ENCODE measurements around the gene OSBP2. TPM values are rescaled to one million over a fixed set of nuclear protein-coding genes. Genes with fewer than 3 reads are reported as not detected.

OSBP2 gene
- total RNA-seq, 1 donor, result 11.1 TPM

DNA sequence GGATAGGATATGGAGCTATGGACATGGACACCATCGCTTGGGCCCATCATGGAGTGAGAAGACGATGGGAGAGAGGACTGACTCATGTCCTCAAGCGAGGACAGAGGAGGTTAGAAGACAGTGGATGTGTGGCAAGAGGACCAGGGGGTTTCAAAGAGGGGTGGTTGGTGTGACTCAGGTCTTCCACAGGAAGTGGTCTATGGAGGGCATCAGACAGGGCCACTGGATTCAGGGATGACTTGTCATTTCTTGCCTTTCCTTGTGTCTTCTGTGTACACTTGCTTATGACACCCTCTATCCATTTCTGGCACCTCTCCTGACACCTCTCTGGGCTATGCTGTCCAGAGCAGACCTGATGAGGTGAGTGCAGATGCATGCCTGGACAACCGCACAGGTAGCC is 115.4 kb downstream of the OSBP2 start:
- H3K4me3 ChIP-seq (ENCODE audit: low read depth, low read length), result no peak overlapping the region
- DNase-seq (ENCODE audit: low read depth), result no peak
- TF ChIP-seq, protein P1, sequence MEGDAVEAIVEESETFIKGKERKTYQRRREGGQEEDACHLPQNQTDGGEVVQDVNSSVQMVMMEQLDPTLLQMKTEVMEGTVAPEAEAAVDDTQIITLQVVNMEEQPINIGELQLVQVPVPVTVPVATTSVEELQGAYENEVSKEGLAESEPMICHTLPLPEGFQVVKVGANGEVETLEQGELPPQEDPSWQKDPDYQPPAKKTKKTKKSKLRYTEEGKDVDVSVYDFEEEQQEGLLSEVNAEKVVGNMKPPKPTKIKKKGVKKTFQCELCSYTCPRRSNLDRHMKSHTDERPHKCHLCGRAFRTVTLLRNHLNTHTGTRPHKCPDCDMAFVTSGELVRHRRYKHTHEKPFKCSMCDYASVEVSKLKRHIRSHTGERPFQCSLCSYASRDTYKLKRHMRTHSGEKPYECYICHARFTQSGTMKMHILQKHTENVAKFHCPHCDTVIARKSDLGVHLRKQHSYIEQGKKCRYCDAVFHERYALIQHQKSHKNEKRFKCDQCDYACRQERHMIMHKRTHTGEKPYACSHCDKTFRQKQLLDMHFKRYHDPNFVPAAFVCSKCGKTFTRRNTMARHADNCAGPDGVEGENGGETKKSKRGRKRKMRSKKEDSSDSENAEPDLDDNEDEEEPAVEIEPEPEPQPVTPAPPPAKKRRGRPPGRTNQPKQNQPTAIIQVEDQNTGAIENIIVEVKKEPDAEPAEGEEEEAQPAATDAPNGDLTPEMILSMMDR (IDR thresholded peaks at IDR 0.05; ENCODE audit: insufficient read depth, low read length), result no peak

- TF ChIP-seq, protein P1 (IDR thresholded peaks at IDR 0.05; ENCODE audit: insufficient read depth, low read length), result no peak
- DNase-seq (ENCODE audit: low read depth), result no peak
- no peak overlapping the region for H3K4me3 ChIP-seq (ENCODE audit: low read depth, low read length)
These were observed 119.3 kb downstream of the OSBP2 start for GRCh38 chr22:30813936-30814335.

- no peak for DNase-seq (ENCODE audit: low read depth)
- H3K4me3 ChIP-seq (ENCODE audit: low read depth, low read length), result no peak overlapping the region
- TF ChIP-seq, protein P1 (IDR thresholded peaks at IDR 0.05; ENCODE audit: insufficient read depth, low read length), result no peak
These were observed 121.7 kb downstream of the OSBP2 start for GRCh38 chr22:30816413-30816812.

DNA sequence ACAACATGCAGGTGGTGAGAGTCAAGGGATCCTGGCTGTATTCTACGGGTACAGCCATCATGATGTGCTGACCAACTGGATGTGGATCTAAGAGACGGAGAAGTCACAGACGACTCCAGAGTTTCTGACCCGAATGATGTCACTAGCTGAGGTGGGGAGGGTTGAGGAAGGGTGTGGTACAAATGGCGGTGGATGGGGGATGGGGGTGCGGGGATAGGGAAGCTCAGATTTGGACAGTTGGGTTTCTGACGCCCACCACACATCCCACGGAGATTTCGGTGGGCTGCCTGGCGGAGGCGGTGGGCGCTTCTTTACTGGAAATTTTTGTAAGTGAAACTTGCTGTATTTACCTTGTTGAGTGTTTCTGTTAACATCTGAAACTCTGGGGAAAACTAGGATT is 126.7 kb downstream of the OSBP2 start:
- DNase-seq (ENCODE audit: low read depth), result no peak
- H3K4me3 ChIP-seq (ENCODE audit: low read depth, low read length), result no peak overlapping the region
- TF ChIP-seq, protein P1 (IDR thresholded peaks at IDR 0.05; ENCODE audit: insufficient read depth, low read length), result no peak

DNA sequence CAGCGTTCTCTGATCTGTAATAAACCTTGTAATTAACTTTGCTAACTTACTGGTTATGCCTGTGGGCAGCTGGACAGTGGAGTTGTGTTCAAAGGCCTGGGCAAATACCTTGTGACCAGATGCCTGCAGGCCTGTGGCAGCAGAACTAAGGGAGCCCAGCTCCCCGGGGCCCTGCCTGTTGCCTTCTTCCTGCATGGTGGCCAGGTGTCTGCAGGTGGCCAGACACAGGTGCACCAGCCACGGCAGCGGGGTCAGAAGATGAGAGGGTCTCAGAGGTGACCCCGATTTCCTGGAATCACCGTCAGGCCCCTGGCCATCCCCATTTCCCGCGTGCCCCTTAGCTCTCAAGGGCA is 127.2 kb downstream of the OSBP2 start:
- DNase-seq (ENCODE audit: low read depth), result no peak
- TF ChIP-seq, protein P1 (IDR thresholded peaks at IDR 0.05; ENCODE audit: insufficient read depth, low read length), result no peak
- peak overlapping the region; percentile 56 for H3K4me3 ChIP-seq (ENCODE audit: low read depth, low read length)

DNA sequence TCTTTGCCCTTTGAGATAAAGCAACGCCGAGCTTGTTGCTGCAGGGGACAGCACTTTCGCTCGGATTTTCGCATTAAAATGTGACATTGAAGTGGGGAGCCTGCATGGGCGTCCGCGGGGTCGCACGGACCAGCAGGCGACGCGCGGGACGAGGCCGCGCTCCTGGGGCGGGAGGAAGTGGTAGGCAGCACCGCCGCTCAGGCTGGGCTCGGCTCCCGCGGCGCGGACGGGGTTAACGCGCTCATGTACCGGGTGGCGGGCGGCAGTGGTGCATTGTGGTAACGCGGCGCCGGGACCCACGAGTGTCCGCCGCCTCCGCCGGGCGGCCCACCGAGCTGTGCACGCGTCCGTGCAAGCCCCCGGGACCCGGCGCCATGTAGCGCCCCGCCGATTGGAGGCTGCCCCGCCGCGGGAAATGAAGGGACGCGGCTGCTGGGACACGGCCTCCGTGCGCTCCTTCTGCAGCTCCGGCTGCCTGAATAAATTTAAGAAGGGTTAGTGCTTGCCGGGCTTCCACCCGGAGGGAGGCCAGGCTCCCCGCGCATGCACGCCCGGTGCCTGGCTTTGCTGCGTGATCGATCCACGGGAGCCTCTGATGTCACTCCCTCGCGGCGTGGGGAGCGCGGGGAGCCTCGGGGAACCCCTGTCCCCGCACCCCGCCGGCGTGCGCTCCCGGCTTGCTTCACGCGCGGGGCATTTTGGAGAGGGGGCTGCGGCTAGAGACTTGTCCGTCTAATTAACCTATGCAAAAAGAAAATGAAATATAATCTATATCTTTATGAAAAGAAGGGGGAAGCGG is 127.7 kb downstream of the OSBP2 start:
- H3K4me3 ChIP-seq (ENCODE audit: low read depth, low read length), result peak overlapping the region; percentile 56
- TF ChIP-seq, protein P1 (IDR thresholded peaks at IDR 0.05; ENCODE audit: insufficient read depth, low read length), result no peak
- no peak for DNase-seq (ENCODE audit: low read depth)

DNA sequence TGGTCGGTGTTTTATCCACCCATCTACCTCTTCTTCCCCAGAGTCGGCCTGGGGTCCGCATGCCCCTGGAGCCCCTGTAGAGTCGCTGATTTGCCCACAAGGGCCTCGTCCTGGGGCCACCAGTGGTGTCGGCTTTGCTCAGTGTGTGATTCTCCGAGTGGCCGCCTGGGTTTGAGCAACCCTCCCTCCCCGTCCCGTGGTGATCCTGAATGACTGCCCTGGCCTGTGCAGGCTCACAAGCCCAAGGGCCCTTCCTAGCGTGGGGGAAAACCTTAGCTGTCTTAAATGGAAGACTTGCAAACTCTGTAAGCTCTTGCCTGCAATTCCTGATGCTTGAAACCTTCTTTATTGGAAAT is 128.3 kb downstream of the OSBP2 start:
- no peak overlapping the region for H3K4me3 ChIP-seq (ENCODE audit: low read depth, low read length)
- TF ChIP-seq, protein P1 (IDR thresholded peaks at IDR 0.05; ENCODE audit: insufficient read depth, low read length), result peak; percentile 15
- no peak for DNase-seq (ENCODE audit: low read depth)
